HepG2 (cell line): ENCODE results near the gene FSD1. TPM values are rescaled to one million over a fixed set of nuclear protein-coding genes. Genes with fewer than 3 reads are reported as not detected.
A peak's percentile ranks its signal among the peaks of the same experiment; 100 is the strongest.

Experiments used
- AKAP8 ChIP-seq: sonication (generic); formaldehyde crosslinking; IDR thresholded peaks from 2 replicates; pipeline ENCODE4 v1.5.1; 2020; ENCODE audit warnings: mild to moderate bottlenecking, missing genetic modification reagents
- HMGXB3 ChIP-seq: sonication (generic); formaldehyde crosslinking; IDR thresholded peaks from 2 replicates; pipeline ENCODE4 v1.4.0; 2020; ENCODE audit warnings: missing genetic modification reagents, borderline replicate concordance
- MLXIP ChIP-seq: sonication (generic); formaldehyde crosslinking; IDR thresholded peaks from 2 replicates; pipeline ENCODE4 v1.9.0; 2021; ENCODE audit warnings: missing genetic modification reagents, borderline replicate concordance
- RELA ChIP-seq: sonication (generic); formaldehyde crosslinking; IDR thresholded peaks from 2 replicates; pipeline ENCODE4 v1.4.0; 2020; ENCODE audit warnings: missing genetic modification reagents
- THAP11 ChIP-seq: IDR thresholded peaks from 2 replicates; pipeline ENCODE4 v1.6.1; 2016; ENCODE audit warnings: missing biosample characterization, missing genetic modification reagents
- XBP1 ChIP-seq: sonication (generic); formaldehyde crosslinking; IDR thresholded peaks from 2 replicates; pipeline ENCODE4 v1.5.0; 2020; ENCODE audit warnings: missing genetic modification reagents
- ZBTB39 ChIP-seq: sonication (generic); formaldehyde crosslinking; IDR thresholded peaks from 2 replicates; pipeline ENCODE4 v1.5.0; 2020; ENCODE audit warnings: missing genetic modification reagents
- ZNF143 ChIP-seq: sonication (generic); formaldehyde crosslinking; IDR thresholded peaks from 2 replicates; pipeline ENCODE4 v1.4.0; 2020; ENCODE audit warnings: missing genetic modification reagents
- ZNF512B ChIP-seq: sonication (generic); formaldehyde crosslinking; IDR thresholded peaks from 2 replicates; pipeline ENCODE4 v1.5.1; 2020; ENCODE audit warnings: missing genetic modification reagents, mild to moderate bottlenecking, borderline replicate concordance
- ZNF615 ChIP-seq: sonication (generic); formaldehyde crosslinking; IDR thresholded peaks from 2 replicates; pipeline ENCODE4 v1.5.0; 2020; ENCODE audit warnings: mild to moderate bottlenecking, missing genetic modification reagents, borderline replicate concordance
- ZNF687 ChIP-seq: sonication (generic); formaldehyde crosslinking; IDR thresholded peaks from 2 replicates; pipeline ENCODE4 v1.5.1; 2020; ENCODE audit warnings: mild to moderate bottlenecking, missing genetic modification reagents, moderate library complexity
- polyA plus RNA-seq, 8 experiments: library from polyadenylated mRNA; depleted of rRNA in 3 of 8; stranded (reverse) in 7 of 8; unstranded in 1 of 8; fragments of >200 nt; fragmentation: Illumina TruSeq in 4 of 8; extraction: Trizol in 4 of 8; gene quantifications; 2 replicates each; pipeline versions ENCODE4 v1.2.1 to v1.2.3, GENCODE V29; 2011 to 2016; ENCODE audit warnings: low read depth in 4 of 8, missing spikeins in 1 of 8, mixed read lengths in 1 of 8; ENCODE audit not compliant: insufficient read depth in 1 of 8
- total RNA-seq, 5 experiments: library from RNA; depleted of rRNA; stranded (reverse); fragments of >200 nt; fragmentation: Illumina TruSeq; extraction: Trizol; gene quantifications; 2 replicates each; pipeline ENCODE4 v1.2.3, GENCODE V29; 2016; ENCODE audit warnings: low read depth in 1 of 5

The FSD1 gene
- total and polyA plus RNA-seq, 2 of the 13 experiments (the other 11 are each of a cell fraction or from before 2014, with no cell fraction given): 0.29 to 0.66 TPM

GRCh38 chr19:4304538-4305256 lies at the start of gene FSD1 (continued):
- peak; percentile 19; the same call in 1 of the 2 replicates for TF ChIP-seq ZNF687 (CRISPR knock-in tag)
- no peak for TF ChIP-seq ZNF512B
- TF ChIP-seq RELA (CRISPR knock-in tag): no peak
- no peak for TF ChIP-seq ZBTB39 (CRISPR knock-in tag)
- no peak for TF ChIP-seq ZNF615 (CRISPR knock-in tag)
- TF ChIP-seq HMGXB3: no peak
- TF ChIP-seq MLXIP (CRISPR knock-in tag): no peak
- TF ChIP-seq AKAP8 (CRISPR knock-in tag): no peak
- TF ChIP-seq XBP1: no peak
- TF ChIP-seq THAP11: peak; percentile 95
- TF ChIP-seq ZNF143: peak; percentile 88
